Measurements from ENCODE around the gene SAXO2. TPM values are rescaled to one million over a fixed set of nuclear protein-coding genes. Genes with fewer than 3 reads are reported as not detected.

The SAXO2 gene
- total RNA-seq, 1 donor from 2014 or later = 2.6 TPM

DNA sequence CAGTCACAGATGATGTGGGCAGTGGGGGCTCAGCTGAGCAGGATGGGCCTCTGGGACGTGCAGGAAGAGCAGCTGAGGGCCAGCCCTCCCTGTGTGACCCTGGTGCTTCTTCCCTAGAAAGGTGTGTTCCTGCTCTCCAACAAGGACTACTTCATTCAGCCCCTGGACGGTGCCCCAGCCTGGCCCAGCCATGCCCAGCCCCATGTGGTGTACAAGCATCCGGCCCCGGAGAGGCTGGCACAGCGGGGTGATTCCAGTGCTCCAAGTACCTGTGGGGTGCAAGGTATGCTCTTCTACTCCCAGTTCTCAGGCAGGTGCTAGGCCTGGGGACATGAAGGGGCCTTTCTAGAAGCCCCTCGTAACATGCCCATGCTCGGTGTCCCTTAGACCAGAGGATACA lies 38.3 kb downstream of the SAXO2 start:
- intact Hi-C loops (cut with micrococcal nuclease) = no loop called here
- no peaks in the 10 kb centered on the region for H3K36me3 ChIP-seq
- TF ChIP-seq CTCF (IDR thresholded peaks at IDR 0.05; ENCODE audit: borderline replicate concordance) = no peak
- no peaks in the 10 kb centered on the region for H3K9me3 ChIP-seq (replicated peaks)
- no peak overlapping the region for H3K4me3 ChIP-seq
- H3K4me1 ChIP-seq = no peaks in the 10 kb centered on the region
- no peak for DNase-seq
- peaks cover 14% of the 10 kb centered on the region for H3K27me3 ChIP-seq (ENCODE audit: low read depth)
- no peak overlapping the region for H3K27ac ChIP-seq (replicated peaks)

- DNase-seq = no peak
- Histone ChIP-seq H3K27ac (replicated peaks) (no peak overlapping the region), H3K36me3 (no peaks in the 10 kb centered on the region), H3K9me3 (replicated peaks) (no peaks in the 10 kb centered on the region), H3K4me3 (no peak overlapping the region), H3K27me3 (ENCODE audit: low read depth) (peaks cover 14% of the 10 kb centered on the region), H3K4me1 (no peaks in the 10 kb centered on the region)
- intact Hi-C loops (cut with micrococcal nuclease) = no loop called here
- no peak for TF ChIP-seq CTCF (IDR thresholded peaks at IDR 0.05; ENCODE audit: borderline replicate concordance)
Observed at GRCh38 chr15:82301296-82302016, 38.8 kb downstream of the SAXO2 start.

DNA sequence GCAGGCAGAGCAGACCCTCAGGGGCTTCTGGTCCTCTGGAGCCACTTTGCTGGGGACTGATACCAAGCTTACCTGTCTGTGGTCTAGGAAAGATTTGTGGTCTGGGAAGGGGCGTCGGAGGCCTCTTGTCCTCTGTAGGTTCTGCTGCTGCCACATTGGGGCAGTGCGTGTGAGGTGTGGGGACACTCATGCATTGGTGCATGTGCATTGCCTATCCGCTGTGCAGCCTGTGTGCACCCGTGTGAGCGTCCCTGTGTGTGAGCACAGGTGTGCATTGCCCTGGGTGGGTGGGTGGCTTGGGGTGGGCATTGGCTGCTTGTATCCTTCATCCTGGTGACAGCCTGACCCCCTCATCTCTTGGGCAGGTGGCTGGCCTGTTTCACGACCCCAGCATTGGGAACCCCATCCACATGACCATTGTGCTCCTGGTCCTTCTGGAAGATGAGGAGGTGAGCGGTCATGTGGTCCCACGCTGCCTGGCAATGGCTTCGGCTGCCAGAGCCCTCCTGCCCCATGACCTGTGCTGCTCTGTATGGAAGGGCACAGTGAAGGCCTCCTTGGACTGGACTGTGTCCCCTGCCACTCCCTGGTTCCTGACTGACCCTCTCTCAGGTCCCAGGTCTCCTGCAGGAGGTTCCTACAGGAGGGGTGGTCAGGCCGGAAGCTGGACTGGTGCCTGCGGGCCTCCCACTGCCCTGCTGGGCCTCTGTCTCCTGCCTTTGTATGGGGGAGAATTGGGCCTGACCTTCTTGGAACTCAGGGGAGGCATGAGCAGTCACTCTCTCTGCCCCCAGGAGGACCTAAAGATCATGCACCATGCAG lies 41.5 kb downstream of the SAXO2 start:
- intact Hi-C loops (cut with micrococcal nuclease) = no loop called here
- no peak overlapping the region for H3K4me3 ChIP-seq
- no peaks in the 10 kb centered on the region for H3K27me3 ChIP-seq (ENCODE audit: low read depth)
- no peaks in the 10 kb centered on the region for H3K36me3 ChIP-seq
- DNase-seq = no peak
- H3K9me3 ChIP-seq (replicated peaks) = no peaks in the 10 kb centered on the region
- H3K4me1 ChIP-seq = no peaks in the 10 kb centered on the region
- TF ChIP-seq CTCF (IDR thresholded peaks at IDR 0.05; ENCODE audit: borderline replicate concordance) = no peak
- no peak overlapping the region for H3K27ac ChIP-seq (replicated peaks)

DNA sequence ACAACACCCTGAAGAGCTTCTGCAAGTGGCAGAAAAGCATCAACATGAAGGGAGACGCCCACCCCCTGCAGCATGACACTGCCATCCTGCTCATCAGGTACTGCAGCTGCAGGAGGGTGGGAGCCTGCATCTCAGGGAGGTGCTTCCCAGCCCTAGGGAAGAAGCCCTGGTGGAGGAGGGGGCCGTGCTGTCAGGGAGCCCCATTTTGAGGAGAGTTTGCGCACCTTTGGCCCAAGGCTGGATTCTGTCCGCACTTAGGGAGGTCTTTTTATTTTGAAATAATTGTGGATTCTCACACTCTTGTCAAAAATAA lies 42.1 kb downstream of the SAXO2 start:
- intact Hi-C loops (cut with micrococcal nuclease) = no loop called here
- Histone ChIP-seq H3K4me3 (no peak overlapping the region), H3K36me3 (no peaks in the 10 kb centered on the region), H3K4me1 (no peaks in the 10 kb centered on the region), H3K27me3 (ENCODE audit: low read depth) (no peaks in the 10 kb centered on the region), H3K9me3 (replicated peaks) (no peaks in the 10 kb centered on the region), H3K27ac (replicated peaks) (no peak overlapping the region)
- DNase-seq = no peak
- no peak for TF ChIP-seq CTCF (IDR thresholded peaks at IDR 0.05; ENCODE audit: borderline replicate concordance)

- no peak for DNase-seq
- Histone ChIP-seq H3K4me1 (no peaks in the 10 kb centered on the region), H3K27me3 (ENCODE audit: low read depth) (no peaks in the 10 kb centered on the region), H3K4me3 (no peak overlapping the region), H3K9me3 (replicated peaks) (peaks cover 7% of the 10 kb centered on the region), H3K27ac (replicated peaks) (no peak overlapping the region), H3K36me3 (no peaks in the 10 kb centered on the region)
- intact Hi-C loops (cut with micrococcal nuclease) = no loop called here
- no peak for TF ChIP-seq CTCF (IDR thresholded peaks at IDR 0.05; ENCODE audit: borderline replicate concordance)
Observed at GRCh38 chr15:82305621-82306048, 43.0 kb downstream of the SAXO2 start.
